HCT116 (cell line): Measurements from ENCODE around the gene ADAMTS4. TPM values are rescaled to one million over a fixed set of nuclear protein-coding genes. Genes with fewer than 3 reads are reported as not detected.

Experiments
- ATAC-seq: fragments of 200-7000 bp; cut with Tn5 transposase; 2 replicates; pipeline ENCODE4 v1.9.1; 2020; ENCODE audit warnings: mild to moderate bottlenecking, moderate library complexity
- BruUV-seq: library from RNA; stranded (reverse); fragments of 400-500 nt; replicated peaks from 2 replicates; lab custom pipeline; 2021; lab: Mats Ljungman, UMichigan
- CTCF ChIA-PET: fragments of 300-600 bp; sonication (Branson Sonifier 250); formaldehyde crosslinking; loops from one replicate; lab custom pipeline; 2021; ENCODE audit warnings: antibody characterized with exemption; lab: Charles Lee
- POLR2A ChIA-PET: fragments of 300-600, 350-600 bp; sonication (Branson Sonifier 250); formaldehyde crosslinking; loops from one replicate; lab custom pipeline; 2021; ENCODE audit warnings: antibody characterized with exemption; lab: Charles Lee
- RAD21 ChIA-PET, 2 experiments: fragments of 300-600 bp; sonication (Branson Sonifier 250); formaldehyde crosslinking; loops; one replicate each; lab custom pipeline; 2023; ENCODE audit warnings: low total read pairs in 2 of 2; ENCODE audit not compliant: uncharacterized antibody in 2 of 2, unreplicated experiment in 2 of 2, low non-redundant PET in 1 of 2; lab: Charles Lee
- DNase-seq: peaks from one replicate; pipeline ENCODE4 v3.0.0-alpha.2; 2010; ENCODE audit warnings: low read depth, low spot score
- H2AFZ ChIP-seq: fragments of 200-600 bp; shearing (Covaris generic), sonication (generic); 2 replicates; pipeline ENCODE4 v1.6.1; 2017; ENCODE audit warnings: low read depth, mixed run types, mixed read lengths, antibody characterized with exemption, low read length; ENCODE audit not compliant: poor library complexity, severe bottlenecking
- H3K27ac ChIP-seq: 2 replicates; pipeline ENCODE4 v1.5.1; 2012; ENCODE audit warnings: low read depth, low read length
- H3K27me3 ChIP-seq: fragments of 200-600 bp; sonication (generic); 2 replicates; pipeline ENCODE4 v1.6.1; 2016; ENCODE audit warnings: mixed run types, low read length, mixed read lengths; ENCODE audit not compliant: insufficient read depth
- H3K36me3 ChIP-seq, 2 experiments: fragments of 200-500 bp in 1 of 2; fragments of 200-600 bp in 1 of 2; sonication (Bioruptor generic) in 1 of 2; sonication (generic) in 1 of 2; 2 replicates each; pipeline versions ENCODE4 v1.5.1 to v1.6.1; 2014 to 2016; ENCODE audit warnings: low read length in 2 of 2, inconsistent platforms in 1 of 2, mixed read lengths in 1 of 2, mixed run types in 1 of 2; ENCODE audit not compliant: insufficient read depth in 2 of 2, control insufficient read depth in 1 of 2
- H3K4me1 ChIP-seq, 2 experiments: fragments of 200-600 bp in 1 of 2; sonication (generic) in 1 of 2; 2 replicates each; pipeline versions ENCODE4 v1.5.1 to v1.6.1; 2012 to 2017; ENCODE audit warnings: low read length in 2 of 2, inconsistent platforms in 1 of 2, mild to moderate bottlenecking in 1 of 2, mixed read lengths in 1 of 2, mixed run types in 1 of 2, moderate library complexity in 1 of 2; ENCODE audit not compliant: insufficient read depth in 2 of 2, control insufficient read depth in 1 of 2
- H3K4me2 ChIP-seq: fragments of 200-600 bp; sonication (generic); 2 replicates; pipeline ENCODE4 v1.6.1; 2017; ENCODE audit warnings: mixed run types, low read length, mixed read lengths
- H3K4me3 ChIP-seq, 2 experiments: fragments of 200-600 bp in 1 of 2; sonication (generic) in 1 of 2; replicated peaks in 1 of 2; 2 replicates each; pipeline ENCODE4 v1.5.1; 2011 to 2016; ENCODE audit warnings: low read length in 2 of 2, control low read depth in 1 of 2, low read depth in 1 of 2, mild to moderate bottlenecking in 1 of 2, mixed read lengths in 1 of 2, mixed run types in 1 of 2
- H3K79me2 ChIP-seq: fragments of 200-600 bp; sonication (generic); 2 replicates; pipeline ENCODE4 v1.6.1; 2017; ENCODE audit warnings: mild to moderate bottlenecking, mixed run types, low read length, moderate library complexity, mixed read lengths; ENCODE audit not compliant: insufficient read depth
- H3K9ac ChIP-seq: fragments of 200-600 bp; sonication (generic); 2 replicates; pipeline ENCODE4 v1.6.1; 2016; ENCODE audit warnings: low read length, mixed read lengths
- H3K9me2 ChIP-seq: fragments of 200-600 bp; sonication (generic), shearing (Covaris generic); 2 replicates; pipeline ENCODE4 v1.6.1; 2017; ENCODE audit warnings: mixed run types, mild to moderate bottlenecking, moderate library complexity; ENCODE audit not compliant: insufficient read depth
- H3K9me3 ChIP-seq, 2 experiments: fragments of 200-500 bp in 1 of 2; fragments of 200-600 bp in 1 of 2; sonication (Bioruptor generic) in 1 of 2; sonication (generic) in 1 of 2; 2 replicates each; pipeline ENCODE4 v1.6.1; 2014 to 2017; ENCODE audit warnings: low read length in 2 of 2, mixed read lengths in 2 of 2, inconsistent platforms in 1 of 2, low read depth in 1 of 2, mild to moderate bottlenecking in 1 of 2, mixed run types in 1 of 2, moderate library complexity in 1 of 2; ENCODE audit not compliant: control insufficient read depth in 1 of 2, insufficient read depth in 1 of 2
- H4K20me1 ChIP-seq: fragments of 200-600 bp; sonication (generic), shearing (Covaris generic); 2 replicates; pipeline ENCODE4 v1.6.1; 2017; ENCODE audit warnings: mixed run types, mild to moderate bottlenecking, moderate library complexity; ENCODE audit not compliant: insufficient read depth
- CEBPB ChIP-seq: IDR thresholded peaks from 2 replicates; pipeline ENCODE4 v1.6.1; 2012; ENCODE audit warnings: low read depth
- CTCF ChIP-seq, 3 experiments: fragments of 200-600 bp in 1 of 3; sonication (generic) in 1 of 3; IDR thresholded peaks in 2 of 3; conservative IDR thresholded peaks in 1 of 3; 2 replicates each; pipeline ENCODE4 v1.5.1; 2012 to 2017; ENCODE audit warnings: low read depth in 2 of 3, low read length in 2 of 3, antibody characterized with exemption in 1 of 3, borderline replicate concordance in 1 of 3, control low read depth in 1 of 3, mild to moderate bottlenecking in 1 of 3, mixed read lengths in 1 of 3, mixed run types in 1 of 3, moderate library complexity in 1 of 3; ENCODE audit not compliant: insufficient read depth in 1 of 3
- ELF1 ChIP-seq: IDR thresholded peaks from 2 replicates; pipeline ENCODE4 v1.6.1; 2012; ENCODE audit warnings: low read depth, borderline replicate concordance
- EZH2phosphoT487 ChIP-seq: fragments of 200-600 bp; IDR thresholded peaks from 2 replicates; pipeline ENCODE4 v1.6.1; 2018; ENCODE audit warnings: antibody characterized with exemption, borderline replicate concordance
- FOSL1 ChIP-seq: IDR thresholded peaks from 2 replicates; pipeline ENCODE4 v1.6.1; 2012; ENCODE audit warnings: low read depth
- MAX ChIP-seq: IDR thresholded peaks from 2 replicates; pipeline ENCODE4 v1.6.1; 2012
- POLR2A ChIP-seq: IDR thresholded peaks from 2 replicates; pipeline ENCODE4 v1.7.0; 2011; ENCODE audit warnings: borderline replicate concordance; ENCODE audit not compliant: insufficient read depth, insufficient read length; ENCODE audit errors: extremely low read depth
- POLR2AphosphoS5 ChIP-seq: IDR thresholded peaks from 2 replicates; pipeline ENCODE4 v1.6.1; 2011; ENCODE audit warnings: mild to moderate bottlenecking, low read depth, low read length, moderate library complexity
- SIN3A ChIP-seq: IDR thresholded peaks from 2 replicates; pipeline ENCODE4 v1.6.1; 2012; ENCODE audit warnings: low read depth
- ZBTB33 ChIP-seq: IDR thresholded peaks from 2 replicates; pipeline ENCODE4 v1.6.1; 2011; ENCODE audit warnings: mild to moderate bottlenecking, low read length, moderate library complexity; ENCODE audit not compliant: insufficient replicate concordance; ENCODE audit errors: extremely low read depth
- ZFX ChIP-seq: fragments of 450-650 bp; IDR thresholded peaks from 2 replicates; pipeline ENCODE4 v1.6.1; 2017
- intact Hi-C: fragments of 100-400 bp; cut with micrococcal nuclease; formaldehyde crosslinking; loops from 2 replicates; pipeline ENCODE4 v1.10.0; 2022
- total RNA-seq: library from RNA; stranded (reverse); gene quantifications from one replicate; pipeline ENCODE4 v1.2.1, GENCODE V29; 2021; ENCODE audit not compliant: unreplicated experiment
- TF ChIP-seq, protein P1 (sequence below): IDR thresholded peaks from 2 replicates; pipeline ENCODE4 v1.6.1; 2012; ENCODE audit warnings: low read depth

ADAMTS4 gene
- total RNA-seq, 1 experiment from 2014 or later: not detected

DNA sequence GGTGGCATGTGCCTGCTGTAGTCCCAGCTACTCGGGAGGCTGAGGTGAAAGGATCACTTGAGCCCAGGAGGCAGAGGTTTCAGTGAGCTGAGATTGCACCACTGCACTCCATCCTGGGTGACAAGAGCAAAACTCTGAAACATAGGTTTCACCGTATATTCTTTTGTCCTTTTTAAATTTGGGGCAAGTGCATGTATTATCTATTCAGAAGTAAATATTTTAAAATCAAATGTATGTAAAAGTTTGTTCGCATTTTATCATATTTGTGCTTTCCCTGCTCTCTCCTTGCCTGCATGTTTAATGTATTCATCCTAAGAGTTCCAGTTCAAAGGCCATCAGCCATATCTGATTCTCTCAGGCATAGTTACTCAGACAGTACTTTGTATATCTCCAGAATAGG lies 53.0 kb downstream of the ADAMTS4 start (continued):
- TF ChIP-seq CTCF (IDR thresholded peaks at IDR 0.05 in 2 of 3, conservative IDR thresholded peaks at IDR 0.05 in 1 of 3; ENCODE audit: borderline replicate concordance in 1 of 3, insufficient read depth in 1 of 3, low read depth in 2 of 3, low read length in 2 of 3) (no peak), EZH2phosphoT487 (no peak), ZFX (no peak), CEBPB (no peak)
- TF ChIP-seq, all 23 proteins: peak for 0

DNA sequence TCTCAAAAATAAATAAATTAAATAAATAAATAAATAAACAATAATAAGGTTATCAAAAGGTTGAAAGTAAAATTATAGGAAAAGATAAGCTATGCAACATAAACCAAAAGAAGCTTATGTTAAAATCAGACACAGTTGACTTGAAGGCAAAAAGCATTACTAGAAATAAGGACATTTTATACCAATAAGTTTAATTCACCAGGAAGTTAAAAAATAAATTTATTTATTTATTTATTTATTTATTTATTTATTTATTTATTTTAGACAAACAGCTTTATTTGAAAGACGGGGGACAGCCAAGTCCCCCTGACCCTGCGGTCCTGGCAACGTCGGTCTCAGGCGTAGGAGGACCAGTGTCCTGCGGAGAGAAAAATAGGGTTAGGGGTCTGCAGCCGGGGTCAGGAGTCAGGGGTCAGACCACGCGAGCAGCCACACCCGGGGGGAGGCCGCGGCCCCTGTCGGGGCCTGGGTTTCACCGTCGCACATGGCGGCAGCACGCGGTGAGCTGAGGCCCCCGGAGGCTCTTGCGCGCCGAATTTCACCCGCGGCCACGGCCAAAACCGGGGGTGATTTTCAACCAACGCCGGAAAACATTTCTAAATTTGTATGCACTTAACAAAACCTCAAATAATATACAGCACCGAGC lies 58.0 kb downstream of the ADAMTS4 start:
- ChIA-PET POLR2A (interaction anchor here (1.5 kb wide), 1 partner anchor 13 kb away, joined by 3 read pairs; no protein-coding TSS in a partner anchor), CTCF (interaction anchor here (0.7 to 0.9 kb wide), 2 partner anchors 36 to 69 kb away, joined by 3 read pairs; no protein-coding TSS in a partner anchor), RAD21 (interaction anchor here in 1 of 2 experiments (0.6 kb wide), 1 partner anchor 40 kb away, joined by 4 read pairs; no protein-coding TSS in a partner anchor)
- no peak overlapping the region for H3K27ac ChIP-seq
- no peaks in the 10 kb centered on the region for H4K20me1 ChIP-seq
- no peaks in the 10 kb centered on the region for H3K9me3 ChIP-seq
- H3K4me3 ChIP-seq: no peak overlapping the region
- no TSS peak for BruUV-seq
- no peaks in the 10 kb centered on the region for H3K9me2 ChIP-seq
- no peaks in the 10 kb centered on the region for H3K36me3 ChIP-seq
- intact Hi-C loops: loop anchor here (5.0 to 10.0 kb wide), 2 partner anchors 416 to 464 kb away; no protein-coding TSS in a partner anchor
- no peaks in the 10 kb centered on the region for H3K4me1 ChIP-seq
- H3K79me2 ChIP-seq: no peaks in the 10 kb centered on the region
- no peak overlapping the region for H3K4me2 ChIP-seq
- DNase-seq (no peak), ATAC-seq (no peak)
- no peaks in the 10 kb centered on the region for H3K27me3 ChIP-seq
- no peak overlapping the region for H2AFZ ChIP-seq
- H3K9ac ChIP-seq: no peak overlapping the region
- TF ChIP-seq POLR2A: no peak
- no peak for TF ChIP-seq MAX
- no peak for TF ChIP-seq EZH2phosphoT487
- TF ChIP-seq SIN3A: no peak
- TF ChIP-seq, protein P1, sequence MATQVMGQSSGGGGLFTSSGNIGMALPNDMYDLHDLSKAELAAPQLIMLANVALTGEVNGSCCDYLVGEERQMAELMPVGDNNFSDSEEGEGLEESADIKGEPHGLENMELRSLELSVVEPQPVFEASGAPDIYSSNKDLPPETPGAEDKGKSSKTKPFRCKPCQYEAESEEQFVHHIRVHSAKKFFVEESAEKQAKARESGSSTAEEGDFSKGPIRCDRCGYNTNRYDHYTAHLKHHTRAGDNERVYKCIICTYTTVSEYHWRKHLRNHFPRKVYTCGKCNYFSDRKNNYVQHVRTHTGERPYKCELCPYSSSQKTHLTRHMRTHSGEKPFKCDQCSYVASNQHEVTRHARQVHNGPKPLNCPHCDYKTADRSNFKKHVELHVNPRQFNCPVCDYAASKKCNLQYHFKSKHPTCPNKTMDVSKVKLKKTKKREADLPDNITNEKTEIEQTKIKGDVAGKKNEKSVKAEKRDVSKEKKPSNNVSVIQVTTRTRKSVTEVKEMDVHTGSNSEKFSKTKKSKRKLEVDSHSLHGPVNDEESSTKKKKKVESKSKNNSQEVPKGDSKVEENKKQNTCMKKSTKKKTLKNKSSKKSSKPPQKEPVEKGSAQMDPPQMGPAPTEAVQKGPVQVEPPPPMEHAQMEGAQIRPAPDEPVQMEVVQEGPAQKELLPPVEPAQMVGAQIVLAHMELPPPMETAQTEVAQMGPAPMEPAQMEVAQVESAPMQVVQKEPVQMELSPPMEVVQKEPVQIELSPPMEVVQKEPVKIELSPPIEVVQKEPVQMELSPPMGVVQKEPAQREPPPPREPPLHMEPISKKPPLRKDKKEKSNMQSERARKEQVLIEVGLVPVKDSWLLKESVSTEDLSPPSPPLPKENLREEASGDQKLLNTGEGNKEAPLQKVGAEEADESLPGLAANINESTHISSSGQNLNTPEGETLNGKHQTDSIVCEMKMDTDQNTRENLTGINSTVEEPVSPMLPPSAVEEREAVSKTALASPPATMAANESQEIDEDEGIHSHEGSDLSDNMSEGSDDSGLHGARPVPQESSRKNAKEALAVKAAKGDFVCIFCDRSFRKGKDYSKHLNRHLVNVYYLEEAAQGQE: no peak
- no peak for TF ChIP-seq FOSL1
- no peak for TF ChIP-seq POLR2AphosphoS5
- TF ChIP-seq CTCF (IDR thresholded peaks at IDR 0.05 in 2 of 3, conservative IDR thresholded peaks at IDR 0.05 in 1 of 3; ENCODE audit: borderline replicate concordance in 1 of 3, insufficient read depth in 1 of 3, low read depth in 2 of 3, low read length in 2 of 3): no peak
- no peak for TF ChIP-seq ZFX
- TF ChIP-seq ELF1: no peak
- TF ChIP-seq ZBTB33: no peak
